ENCODE results near the gene AADAC.
"Not testable (repeated sequence)": the region's sequence is repeated elsewhere in the genome, so short reads cannot be mapped to it uniquely, and the experiment has no call there.

The AADAC gene

DNA sequence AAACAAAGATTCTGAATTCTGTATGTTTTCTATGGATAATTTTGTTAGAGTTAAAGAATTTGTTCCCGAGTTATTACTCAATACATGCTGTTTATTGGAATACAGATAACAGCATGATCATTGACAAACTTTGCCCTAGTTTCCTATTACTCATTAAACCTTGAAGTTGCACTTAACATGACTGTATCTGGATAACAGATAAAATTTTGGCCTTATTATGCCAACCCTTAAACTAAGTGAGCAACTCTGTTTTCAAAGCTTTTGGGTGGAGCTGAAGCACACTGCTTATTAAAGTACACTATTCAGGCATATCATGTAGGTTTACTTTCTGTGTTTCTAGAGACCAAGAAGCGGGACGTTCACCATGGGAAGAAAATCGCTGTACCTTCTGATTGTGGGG, at the start of gene AADAC:
Gene AADAC (plus strand): TSS at position 318 of the 400 bp plus-strand sequence. CDS start 47 bp downstream, at position 365.
- FAIRE-seq (no peak), DNase-seq (ENCODE audit: low spot score) (no peak)

DNA sequence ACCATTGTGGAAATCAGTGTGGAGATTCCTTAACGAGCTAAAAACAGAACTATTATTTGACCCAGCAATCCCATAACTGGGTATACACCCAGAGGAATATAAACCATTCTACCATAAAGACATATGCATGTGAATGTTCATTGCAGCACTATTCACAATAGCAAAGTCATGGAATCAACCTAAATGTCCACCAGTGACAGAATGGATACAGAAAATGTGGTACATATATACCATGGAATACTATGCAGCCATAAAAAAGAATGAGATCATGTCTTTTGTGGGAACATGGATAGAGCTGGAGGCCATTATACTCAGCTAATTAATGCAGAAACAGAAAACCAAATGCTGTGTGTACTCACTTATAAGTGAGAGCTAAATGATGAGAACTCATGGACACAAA, 49.2 kb upstream of the AADAC start:
- not testable (repeated sequence) for DNase-seq (ENCODE audit: low spot score); FAIRE-seq

DNA sequence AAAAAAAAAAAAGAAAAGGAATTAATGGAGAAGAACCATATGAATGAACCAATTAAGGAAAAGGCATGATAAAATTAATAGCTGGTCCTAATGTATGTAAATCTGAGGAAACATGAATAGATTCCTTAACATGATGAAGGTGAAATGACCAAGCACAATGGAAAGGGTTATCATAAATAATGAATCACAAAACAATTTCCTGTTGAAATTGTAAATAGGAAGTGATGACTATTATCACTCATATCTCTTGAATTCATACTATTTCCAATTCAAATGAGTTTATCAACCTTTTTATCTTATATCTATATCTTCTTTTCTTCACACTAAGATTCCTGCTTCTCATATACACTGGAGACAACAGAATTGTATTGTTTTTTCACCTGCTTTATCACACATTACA, 48.2 kb upstream of the AADAC start:
- no peak for DNase-seq (ENCODE audit: low spot score)
- FAIRE-seq = no peak

DNA sequence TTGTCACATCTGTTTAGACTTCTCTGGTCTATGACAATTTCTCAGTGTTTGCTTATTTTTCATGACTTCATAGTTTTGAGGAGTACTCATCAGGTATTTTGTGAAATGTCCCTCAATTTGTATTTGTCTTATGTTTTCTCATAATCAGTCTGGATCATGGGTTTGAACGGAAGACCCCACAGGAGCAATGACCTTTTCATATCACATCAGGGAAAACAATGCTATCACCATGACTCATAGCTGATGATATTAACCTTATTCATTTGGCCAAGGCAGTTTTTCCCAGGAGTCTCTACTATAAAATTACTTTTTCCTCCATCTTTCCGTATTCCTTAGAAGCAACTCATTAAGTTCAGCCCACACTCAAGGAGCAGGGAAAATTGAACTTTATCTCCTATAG, 47.5 kb upstream of the AADAC start:
- DNase-seq (ENCODE audit: low spot score) = peak; percentile 55
- FAIRE-seq = peak; percentile 58

DNA sequence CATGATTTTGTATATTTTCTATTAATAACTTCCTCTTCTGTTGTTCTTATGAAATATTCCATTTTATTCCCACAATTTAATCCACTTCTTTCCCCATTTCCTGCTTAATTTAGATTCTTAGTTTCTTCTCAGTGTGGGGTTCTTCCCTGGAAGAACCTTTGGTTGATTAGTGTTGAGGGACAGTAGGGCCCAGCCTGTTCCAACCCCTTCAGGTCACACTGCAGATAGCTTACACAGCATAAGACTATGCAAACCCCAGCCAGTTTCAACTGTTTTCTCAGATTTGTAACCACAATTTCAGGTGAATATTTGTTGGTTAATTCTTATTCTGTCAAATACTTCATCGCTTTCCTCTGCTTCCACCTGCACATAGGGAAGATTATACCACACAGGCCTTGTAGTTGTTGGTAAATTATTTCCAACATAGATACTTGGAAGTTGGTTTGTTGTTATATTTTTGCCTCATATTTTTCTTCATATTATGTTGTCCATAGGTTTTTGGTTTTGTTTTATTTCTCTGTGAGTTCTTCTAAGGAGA, 45.5 kb upstream of the AADAC start:
- DNase-seq (ENCODE audit: low spot score) (no peak), FAIRE-seq (no peak)

GRCh38 chr3:151769175-151769574, 44.7 kb upstream of the AADAC start:
- DNase-seq (ENCODE audit: low spot score) = no peak
- no peak for FAIRE-seq

DNA sequence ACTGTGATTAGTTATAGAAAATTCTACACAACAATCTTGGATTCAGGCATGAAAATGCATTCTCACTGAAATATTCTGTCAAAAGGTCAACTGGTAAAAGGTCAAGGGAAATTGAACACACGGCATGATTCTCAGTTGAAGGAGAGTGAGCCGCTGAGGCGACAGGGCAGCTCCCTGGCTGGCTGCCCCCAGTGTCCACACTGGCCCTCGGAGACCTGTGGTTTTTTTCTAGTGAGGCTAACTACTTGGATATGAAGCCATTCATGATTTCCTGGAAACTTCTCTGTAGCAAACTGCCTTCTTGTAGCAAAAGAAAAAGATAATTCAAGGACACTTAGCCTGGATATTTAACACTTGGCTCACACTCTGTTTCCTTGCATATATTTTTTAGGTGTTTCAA, 43.0 kb upstream of the AADAC start:
- no peak for FAIRE-seq
- DNase-seq (ENCODE audit: low spot score) = no peak

DNA sequence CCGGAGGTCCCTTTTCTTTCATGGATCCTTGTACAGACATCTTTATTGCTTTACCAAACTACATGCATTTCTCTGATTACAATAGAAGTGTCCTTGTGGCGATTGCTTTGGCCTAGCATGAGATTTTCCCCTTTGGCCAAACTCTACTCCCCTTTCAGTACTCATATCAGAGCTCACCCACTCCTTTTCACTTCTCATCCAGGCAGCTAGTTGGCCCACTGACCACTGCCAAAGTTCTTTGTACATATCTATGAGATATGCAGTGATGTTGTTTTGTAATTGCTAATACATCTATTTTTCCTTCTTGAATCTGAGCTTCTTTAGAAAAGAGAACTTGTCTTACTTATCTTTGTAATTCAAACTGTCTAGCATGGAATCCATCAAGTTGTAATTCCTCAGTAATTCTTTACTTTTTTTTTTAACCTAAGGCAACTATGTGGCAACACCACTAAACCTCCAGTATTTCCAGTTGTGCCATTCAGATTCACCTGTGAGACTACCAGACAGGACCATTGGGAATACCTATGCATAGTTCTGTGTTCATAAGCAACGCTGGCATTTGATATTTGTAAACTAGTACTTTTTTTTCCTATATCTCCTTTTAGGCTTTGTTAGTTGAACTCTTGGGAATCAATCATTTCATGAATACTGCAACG, 41.0 kb upstream of the AADAC start:
- DNase-seq (ENCODE audit: low spot score) (no peak), FAIRE-seq (no peak)

DNA sequence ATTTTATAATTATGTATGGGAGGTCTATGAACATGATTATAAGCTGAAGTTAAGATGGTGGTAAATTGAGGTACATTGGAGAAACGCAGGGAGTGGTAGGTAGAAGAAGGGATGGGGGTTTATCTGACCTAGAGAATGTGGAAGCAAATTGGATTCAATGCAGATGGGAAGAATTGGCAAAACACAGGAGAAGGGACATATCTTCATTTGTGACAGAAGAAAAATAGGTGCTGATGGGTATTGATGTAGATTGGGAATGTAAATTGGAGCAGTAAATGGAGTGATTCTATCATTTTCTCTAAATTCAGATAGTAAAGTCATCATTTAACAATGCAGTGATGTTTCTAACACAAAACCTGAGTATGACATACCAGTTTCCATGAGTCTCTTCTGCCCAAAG, 39.7 kb upstream of the AADAC start:
- FAIRE-seq = no peak
- DNase-seq (ENCODE audit: low spot score) = no peak

GRCh38 chr3:151774910-151775309, 39.0 kb upstream of the AADAC start:
- DNase-seq (ENCODE audit: low spot score) (no peak), FAIRE-seq (no peak)

DNA sequence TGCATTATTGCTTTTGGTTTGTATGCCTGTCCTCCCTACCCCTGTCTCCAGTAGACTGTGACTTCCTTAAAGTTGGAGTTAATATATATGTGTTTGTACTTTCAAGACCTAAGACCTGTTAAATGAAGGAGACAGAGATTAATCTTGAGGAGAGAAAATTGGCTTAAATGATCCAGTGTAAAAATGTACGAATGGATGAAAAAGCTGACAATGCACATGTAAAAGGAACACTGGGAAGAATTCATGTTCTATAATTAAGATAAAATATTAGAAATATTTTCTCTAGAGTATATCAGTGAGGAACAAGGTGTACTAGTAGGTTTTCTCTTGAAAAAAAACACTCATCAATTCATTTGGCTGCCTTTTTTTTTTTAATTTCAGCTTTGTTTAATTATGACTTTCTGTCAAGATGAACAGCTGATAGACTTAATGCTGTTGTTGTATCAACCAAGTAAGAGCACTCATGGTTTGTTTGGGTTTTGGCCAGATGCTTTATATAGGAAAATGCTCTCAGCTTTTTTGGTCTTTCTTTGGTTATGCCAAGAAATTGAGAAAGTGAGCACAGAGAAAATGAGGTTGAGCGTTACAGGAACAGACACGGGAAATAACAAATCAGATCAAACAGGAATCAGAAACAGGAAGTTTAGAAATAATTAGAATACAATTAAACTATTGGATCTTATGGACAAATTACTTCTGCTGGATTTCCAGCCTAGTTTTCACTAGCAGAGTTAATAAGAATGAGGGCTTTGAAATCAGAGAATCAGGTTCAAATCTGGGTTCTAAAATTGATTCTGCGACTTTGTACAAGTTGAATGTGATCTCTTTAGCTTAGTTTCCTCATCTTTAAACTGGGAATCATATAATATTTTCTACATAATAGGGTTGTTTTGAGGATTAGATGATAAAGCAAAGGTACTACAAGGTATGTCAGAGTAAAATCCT, 38.3 kb upstream of the AADAC start:
- no peak for DNase-seq (ENCODE audit: low spot score)
- no peak for FAIRE-seq

DNA sequence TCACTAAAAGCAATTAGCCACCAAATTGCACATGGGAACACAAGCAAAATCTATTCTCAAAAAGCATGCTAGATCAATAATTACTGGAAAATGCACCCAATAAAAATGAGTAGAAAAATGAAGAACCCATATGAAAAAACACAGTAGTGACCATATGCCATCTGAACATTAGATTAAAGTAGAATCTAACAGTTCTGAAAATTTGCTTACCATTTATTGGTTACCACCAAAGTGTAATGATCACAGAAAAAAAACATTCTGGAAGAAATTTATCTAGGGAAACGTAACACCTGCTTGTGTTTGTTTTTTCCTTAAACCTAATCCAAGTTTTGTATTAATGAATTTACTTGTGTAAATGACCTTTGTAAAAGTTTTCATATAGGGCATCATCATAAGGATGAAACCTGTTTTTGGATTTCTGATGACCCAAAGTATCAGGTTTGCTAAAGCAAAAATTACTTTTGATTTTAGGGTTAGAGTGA, 37.6 kb upstream of the AADAC start:
- FAIRE-seq (no peak), DNase-seq (ENCODE audit: low spot score) (no peak)

- DNase-seq (ENCODE audit: low spot score) (no peak), FAIRE-seq (no peak)
These were observed 36.0 kb upstream of the AADAC start for GRCh38 chr3:151777880-151778279.

DNA sequence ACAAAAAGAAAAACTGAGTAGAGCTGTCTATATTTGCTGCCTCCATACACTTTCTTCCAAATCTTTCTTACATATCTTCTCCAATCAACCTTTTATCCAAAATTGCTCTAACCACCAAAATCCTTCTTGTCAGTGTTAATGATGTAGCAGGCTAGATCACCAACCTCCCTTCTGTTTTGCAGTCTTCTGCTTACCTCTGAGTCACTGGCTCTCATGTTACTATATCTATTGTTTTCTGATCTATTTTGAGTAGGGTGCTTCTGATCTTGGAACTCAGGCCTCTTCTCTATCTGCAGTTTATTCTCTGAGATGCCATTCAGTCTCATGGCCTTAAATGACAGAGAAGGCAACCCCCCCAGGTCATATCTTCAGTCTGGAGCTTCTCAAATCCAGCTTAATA, 26.3 kb upstream of the AADAC start:
- FAIRE-seq (no peak), DNase-seq (ENCODE audit: low spot score) (no peak)

GRCh38 chr3:151788401-151788800, 25.5 kb upstream of the AADAC start:
- FAIRE-seq (no peak), DNase-seq (ENCODE audit: low spot score) (no peak)

- FAIRE-seq (no peak), DNase-seq (ENCODE audit: low spot score) (no peak)
These were observed 24.0 kb upstream of the AADAC start for GRCh38 chr3:151789853-151790463.

DNA sequence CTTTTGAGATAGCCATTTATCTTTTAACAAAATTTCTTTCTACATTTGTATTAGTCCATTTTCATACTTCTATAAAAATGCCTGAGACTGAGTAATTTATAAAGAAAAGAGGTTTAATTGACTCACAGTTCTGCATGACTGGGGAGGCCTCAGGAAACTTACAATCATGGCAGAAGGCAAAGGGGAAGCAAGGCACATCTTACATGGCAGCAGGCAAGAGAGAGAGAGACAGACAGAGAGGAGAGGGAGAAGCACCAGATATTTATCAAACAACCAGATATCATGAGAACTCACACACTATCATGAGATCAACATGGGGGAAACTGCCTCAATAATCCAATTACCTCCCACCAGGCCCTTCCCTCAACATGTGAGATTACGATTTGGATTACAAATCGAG, 23.2 kb upstream of the AADAC start:
- DNase-seq (ENCODE audit: low spot score); FAIRE-seq: not testable (repeated sequence)

- FAIRE-seq (no peak), DNase-seq (ENCODE audit: low spot score) (no peak)
These were observed 21.5 kb upstream of the AADAC start for GRCh38 chr3:151792411-151792810.

DNA sequence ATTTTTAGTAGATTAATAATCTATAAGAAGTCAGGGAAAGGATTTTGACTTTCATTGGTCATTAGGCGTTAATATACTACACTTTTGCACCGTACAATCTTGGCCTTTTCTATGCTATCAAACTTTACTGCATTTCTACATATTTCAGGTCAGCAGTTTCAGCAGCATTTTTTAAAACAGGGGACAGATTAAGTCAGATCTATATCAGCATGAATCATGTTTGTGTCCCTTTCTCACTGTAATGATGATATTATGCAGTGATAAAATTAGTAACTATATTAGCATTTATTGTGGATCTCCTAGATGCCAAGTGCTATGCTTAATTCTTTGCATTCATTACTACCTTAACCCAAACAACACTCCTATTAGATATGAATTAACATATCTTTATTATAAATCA, 20.3 kb upstream of the AADAC start:
- FAIRE-seq = no peak

GRCh38 chr3:151794080-151794479, 19.8 kb upstream of the AADAC start:
- DNase-seq (ENCODE audit: low spot score) = no peak
- no peak for FAIRE-seq

More for the DNA sequence above, 20.3 kb upstream of the AADAC start:
- no peak for DNase-seq (ENCODE audit: low spot score)

DNA sequence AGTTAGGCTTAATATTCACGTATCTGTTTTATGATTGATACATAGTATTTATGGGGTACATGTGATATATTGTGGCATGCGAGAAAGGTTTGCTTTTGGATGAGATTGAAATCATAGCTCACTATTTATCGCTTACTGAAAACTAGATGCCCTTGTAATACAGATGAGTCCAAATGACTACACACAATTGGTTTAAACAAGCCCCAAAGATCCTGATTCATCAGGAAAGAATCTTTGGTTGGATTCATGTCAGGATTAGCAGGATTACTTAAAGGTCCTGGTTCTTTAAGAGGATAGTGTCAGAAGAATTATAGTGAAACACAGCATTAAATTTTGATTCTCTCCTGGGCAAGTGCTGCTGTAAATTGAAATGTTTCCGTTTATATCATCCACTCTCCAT, 18.6 kb upstream of the AADAC start:
- FAIRE-seq = no peak
- DNase-seq (ENCODE audit: low spot score) = peak; percentile 29

Measured in RCC 7860 (cell line).